Activated T-cell treated with anti-CD3 and anti-CD28 coated beads for 1 hour (primary cell): Measurements from ENCODE around the gene ATP1B2.
"Not testable (repeated sequence)": the region's sequence is repeated elsewhere in the genome, so short reads cannot be mapped to it uniquely, and the experiment has no call there.

ENCODE experiments used
- DNase-seq: peaks from one replicate; pipeline ENCODE4 v3.0.0-alpha.2; 2020; ENCODE audit warnings: low read depth

The ATP1B2 gene

DNA sequence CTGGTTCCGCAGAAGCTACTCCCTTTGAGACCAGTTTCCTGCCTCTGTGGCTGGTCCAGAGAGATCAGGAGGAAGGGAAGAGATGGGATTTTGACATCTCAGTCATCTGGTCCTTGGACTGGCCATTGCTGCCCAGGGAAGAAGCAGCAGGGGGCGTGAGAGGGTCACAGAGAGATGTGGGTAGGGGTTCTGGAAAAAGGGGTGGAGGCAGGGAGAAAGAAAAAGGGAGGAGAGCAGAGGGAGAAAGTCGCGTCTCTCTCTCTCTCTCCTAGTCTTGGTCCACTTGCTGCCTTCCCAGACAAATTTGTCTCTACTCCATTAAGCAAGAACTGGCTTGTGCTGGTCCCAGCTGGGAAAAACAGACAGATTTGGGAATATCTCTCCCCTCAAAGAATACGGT lies 16.3 kb upstream of the ATP1B2 start:
- no peak for DNase-seq

- DNase-seq = no peak
These were observed 14.6 kb upstream of the ATP1B2 start for GRCh38 chr17:7636163-7636562.

GRCh38 chr17:7640783-7641182 lies 9.9 kb upstream of the ATP1B2 start:
- no peak for DNase-seq

DNA sequence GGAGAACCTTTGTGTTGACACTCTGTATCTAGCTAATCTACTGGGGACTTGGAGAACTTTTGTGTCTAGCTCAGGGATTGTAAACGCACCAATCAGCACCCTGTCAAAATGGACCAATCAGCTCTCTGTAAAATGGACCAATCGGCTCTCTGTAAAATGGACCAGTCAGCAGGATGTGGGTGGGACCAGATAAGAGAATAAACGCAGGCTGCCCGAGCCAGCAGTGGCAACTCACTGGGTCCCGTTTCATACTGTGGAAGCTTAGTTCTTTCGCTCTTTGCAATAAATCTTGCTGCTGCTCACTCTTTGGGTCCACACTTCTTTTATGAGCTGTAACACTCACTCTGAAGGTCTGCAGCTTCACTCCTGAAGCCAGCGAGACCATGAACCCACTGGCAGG lies 9.1 kb upstream of the ATP1B2 start:
- DNase-seq = not testable (repeated sequence)

- no peak for DNase-seq
These were observed 6.0 kb upstream of the ATP1B2 start for GRCh38 chr17:7644775-7645174.

DNA sequence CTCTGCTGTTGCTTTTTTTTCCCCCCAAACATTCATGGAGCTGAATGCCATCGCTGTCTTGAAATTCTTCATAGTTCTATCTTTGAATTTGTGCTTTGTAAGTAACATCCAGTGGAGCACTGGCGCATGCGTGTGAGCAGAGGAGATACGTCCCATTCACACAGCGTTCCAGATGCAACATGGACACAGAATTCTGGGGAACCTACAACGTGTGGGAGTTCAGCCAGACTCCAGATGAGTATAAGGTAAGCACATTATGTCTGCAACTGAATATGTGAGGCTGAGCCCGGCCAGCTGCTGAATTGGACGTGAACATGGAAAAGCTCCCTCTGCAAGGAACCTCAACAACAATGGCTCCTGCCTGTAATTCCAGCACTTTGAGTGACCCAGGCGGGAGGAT lies 4.3 kb upstream of the ATP1B2 start:
- DNase-seq = no peak

GRCh38 chr17:7647018-7647417 lies 3.7 kb upstream of the ATP1B2 start:
- no peak for DNase-seq

DNA sequence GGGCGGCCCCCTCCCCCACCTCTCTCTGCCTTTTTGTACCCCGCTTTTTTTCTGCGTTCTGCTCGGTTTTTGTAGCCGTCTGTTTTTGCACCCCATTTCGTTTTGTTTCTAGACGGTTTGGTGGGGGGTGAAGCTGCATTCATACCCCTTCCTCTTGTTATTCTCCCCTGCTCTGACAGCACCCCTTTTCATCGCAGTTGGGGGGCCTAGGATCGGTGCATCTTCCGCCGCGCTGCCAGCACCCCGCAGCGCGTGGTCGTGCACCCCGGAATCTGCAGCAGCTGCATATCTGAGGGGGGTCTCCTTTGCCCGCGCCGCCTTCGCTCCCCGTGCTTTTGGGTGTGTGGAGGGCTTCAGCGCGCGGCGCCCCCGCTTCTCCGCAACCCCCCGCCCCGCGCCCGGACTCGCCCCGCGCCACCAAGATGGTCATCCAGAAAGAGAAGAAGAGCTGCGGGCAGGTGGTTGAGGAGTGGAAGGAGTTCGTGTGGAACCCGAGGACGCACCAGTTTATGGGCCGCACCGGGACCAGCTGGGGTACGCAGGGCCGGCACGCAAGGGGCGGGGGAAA lies 455 bp downstream of the ATP1B2 start:
- no peak for DNase-seq

DNA sequence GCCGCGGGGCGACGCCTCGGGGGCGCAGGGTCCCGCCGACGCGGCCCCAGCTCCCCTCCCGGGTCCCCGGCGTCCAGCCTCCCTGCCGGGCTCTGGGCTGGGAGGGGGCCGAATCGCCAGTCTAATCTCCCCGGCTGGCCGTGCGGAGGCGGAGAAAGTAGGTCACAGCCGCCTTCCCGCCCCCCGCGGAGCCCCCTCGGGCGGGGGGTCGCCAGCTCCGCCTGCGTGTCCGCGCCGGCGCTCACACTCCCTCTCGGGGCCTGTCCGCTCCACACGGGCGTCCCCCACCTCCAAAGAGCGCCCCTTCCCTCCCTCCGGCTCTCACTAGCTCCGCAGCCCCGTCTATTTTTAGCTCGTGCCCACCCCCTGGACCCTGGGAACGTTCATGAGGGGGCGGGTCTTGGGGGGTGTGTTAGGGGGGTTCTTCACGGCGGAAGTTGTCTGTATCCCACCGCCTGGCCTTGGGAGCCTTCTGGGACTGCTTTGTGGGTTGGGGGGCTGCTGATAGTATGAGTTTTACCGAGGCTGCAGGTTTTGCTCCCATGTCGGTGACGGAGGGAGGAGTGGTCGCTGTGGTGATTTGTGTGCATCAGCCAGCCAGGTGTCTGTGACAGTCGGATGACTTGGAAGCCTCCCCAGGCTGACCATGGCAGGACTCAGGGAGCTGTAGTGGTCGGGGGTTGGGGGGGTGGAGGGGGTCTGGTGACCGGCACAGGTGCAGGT lies 1.1 kb downstream of the ATP1B2 start:
- no peak for DNase-seq

DNA sequence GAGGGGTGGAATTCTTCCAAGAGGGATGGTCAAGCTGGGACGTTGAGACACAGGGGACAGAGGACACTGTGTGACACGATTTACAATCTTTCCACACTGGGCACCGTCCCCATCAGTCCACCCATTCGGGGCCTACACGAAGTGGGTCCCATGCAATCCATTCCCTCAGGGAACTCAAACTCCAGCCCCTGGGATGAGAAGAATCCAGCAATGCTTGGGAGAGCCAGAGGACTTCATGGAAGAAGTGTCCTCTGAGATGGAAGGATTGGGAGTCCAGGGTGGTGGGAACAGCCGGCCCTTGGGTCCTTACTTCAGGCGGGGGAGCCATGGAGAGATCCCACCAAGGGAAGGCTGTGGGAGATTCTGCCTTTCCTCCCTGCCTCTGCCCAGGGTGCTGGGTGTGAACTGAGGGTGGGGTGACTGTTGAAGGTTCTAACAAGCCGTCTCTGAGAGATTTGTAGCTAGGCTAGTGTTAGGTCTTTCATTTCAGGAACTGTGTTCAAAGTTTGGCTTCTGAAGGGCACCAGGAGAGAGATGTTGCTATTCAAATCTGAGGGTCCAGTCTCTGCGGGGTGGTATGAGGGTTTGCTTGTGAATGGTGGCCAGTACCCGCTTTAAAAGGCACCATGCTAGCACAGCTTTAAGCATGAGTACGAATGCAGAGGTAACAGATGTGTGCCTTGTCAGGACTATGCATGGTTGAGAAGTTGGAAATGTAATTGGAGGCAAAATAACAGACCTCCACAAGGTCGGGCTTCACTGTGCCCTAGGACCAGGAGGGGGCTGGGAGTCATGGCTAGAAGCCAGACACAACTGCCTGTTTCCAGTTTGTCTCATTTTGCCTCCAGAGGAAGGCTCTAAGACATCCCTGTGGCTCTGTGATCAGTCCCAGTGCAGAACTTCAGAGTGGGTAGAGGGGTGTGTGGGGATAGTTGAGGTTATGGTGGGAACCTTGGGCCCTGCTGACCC lies 1.9 kb downstream of the ATP1B2 start:
- no peak for DNase-seq

GRCh38 chr17:7654832-7655540 lies 4.3 kb downstream of the ATP1B2 start:
- DNase-seq = no peak

- no peak for DNase-seq
These were observed 4.8 kb downstream of the ATP1B2 start for GRCh38 chr17:7655541-7655840.

- no peak for DNase-seq
These were observed 6.4 kb downstream of the ATP1B2 start for GRCh38 chr17:7656958-7657609.

GRCh38 chr17:7667656-7668406 lies 17.1 kb downstream of the ATP1B2 start:
- DNase-seq = no peak

DNA sequence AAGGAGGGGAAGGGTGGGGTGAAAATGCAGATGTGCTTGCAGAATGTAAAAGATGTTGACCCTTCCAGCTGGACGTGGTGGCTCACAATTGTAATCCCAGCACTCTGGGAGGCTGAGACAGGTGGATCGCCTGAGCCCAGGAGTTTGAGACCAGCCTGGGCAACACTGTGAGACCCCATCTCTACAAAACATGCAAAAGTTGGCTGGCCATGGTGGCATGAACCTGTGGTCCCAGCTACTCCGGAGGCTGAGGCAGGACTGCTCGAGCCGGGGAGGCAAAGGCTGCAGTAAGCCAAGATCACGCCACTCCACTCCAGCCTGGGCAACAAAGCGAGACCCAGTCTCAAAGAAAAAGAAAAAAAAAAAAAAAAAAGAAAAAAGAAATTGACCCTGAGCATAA lies 17.8 kb downstream of the ATP1B2 start:
- no peak for DNase-seq

DNA sequence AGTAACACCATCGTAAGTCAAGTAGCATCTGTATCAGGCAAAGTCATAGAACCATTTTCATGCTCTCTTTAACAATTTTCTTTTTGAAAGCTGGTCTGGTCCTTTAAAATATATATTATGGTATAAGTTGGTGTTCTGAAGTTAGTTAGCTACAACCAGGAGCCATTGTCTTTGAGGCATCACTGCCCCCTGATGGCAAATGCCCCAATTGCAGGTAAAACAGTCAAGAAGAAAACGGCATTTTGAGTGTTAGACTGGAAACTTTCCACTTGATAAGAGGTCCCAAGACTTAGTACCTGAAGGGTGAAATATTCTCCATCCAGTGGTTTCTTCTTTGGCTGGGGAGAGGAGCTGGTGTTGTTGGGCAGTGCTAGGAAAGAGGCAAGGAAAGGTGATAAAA lies 22.5 kb downstream of the ATP1B2 start:
- no peak for DNase-seq

DNA sequence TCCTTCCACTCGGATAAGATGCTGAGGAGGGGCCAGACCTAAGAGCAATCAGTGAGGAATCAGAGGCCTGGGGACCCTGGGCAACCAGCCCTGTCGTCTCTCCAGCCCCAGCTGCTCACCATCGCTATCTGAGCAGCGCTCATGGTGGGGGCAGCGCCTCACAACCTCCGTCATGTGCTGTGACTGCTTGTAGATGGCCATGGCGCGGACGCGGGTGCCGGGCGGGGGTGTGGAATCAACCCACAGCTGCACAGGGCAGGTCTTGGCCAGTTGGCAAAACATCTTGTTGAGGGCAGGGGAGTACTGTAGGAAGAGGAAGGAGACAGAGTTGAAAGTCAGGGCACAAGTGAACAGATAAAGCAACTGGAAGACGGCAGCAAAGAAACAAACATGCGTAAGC lies 24.2 kb downstream of the ATP1B2 start:
- DNase-seq = no peak

GRCh38 chr17:7676533-7676932 lies 25.8 kb downstream of the ATP1B2 start:
- no peak for DNase-seq

GRCh38 chr17:7677388-7678067 lies 26.8 kb downstream of the ATP1B2 start:
- DNase-seq = no peak

DNA sequence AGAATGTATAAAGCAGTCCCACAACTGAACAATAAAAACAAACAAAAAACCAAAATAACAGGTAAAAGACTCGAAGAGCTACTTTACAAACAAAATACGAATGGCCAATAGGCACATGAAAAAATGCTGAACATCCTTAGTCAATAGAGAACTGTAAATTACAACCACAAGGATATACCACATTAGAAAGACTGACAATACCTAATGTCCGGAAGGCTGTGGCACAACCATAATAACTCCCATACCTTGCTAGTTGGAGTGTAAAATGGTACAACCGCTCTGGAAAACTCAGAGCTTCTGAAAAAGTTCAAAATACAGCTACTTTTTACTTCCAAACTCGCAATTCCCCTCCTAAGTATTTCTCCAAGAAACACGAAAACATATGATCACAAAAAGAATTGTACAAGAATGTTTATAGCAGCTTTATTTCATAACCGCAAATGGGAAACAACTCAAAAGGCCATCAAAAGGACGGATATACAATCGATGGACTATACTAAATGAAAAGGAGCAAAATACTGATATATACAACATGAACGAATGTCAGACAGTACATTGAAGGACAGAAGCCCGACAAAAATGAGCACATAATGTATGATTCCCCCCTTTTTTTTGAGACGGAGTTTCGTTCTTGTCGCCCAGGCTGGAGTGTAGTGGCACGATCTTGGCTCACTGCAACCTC lies 34.3 kb downstream of the ATP1B2 start:
- no peak for DNase-seq
